ENCODE data around the gene MB21D2.

DNA sequence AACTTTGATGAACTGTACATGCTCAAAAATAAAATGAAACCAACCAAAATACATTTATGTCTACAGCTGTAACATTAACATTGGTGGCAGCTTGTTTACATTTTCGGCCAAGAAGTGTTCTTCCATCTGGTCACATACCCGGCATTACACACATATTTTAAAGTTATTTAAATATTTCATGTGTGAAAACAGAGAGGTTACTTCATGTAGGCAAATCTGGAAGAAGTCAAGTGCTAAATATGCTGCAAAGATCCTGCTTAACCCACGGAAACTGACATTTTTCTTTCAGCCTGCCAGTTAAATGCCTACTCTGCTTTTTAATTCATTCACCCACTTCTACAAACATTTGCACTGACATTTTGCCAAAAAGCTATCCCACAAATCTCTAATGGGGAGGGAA is 69.7 kb downstream of the MB21D2 start:
- TF ChIP-seq POLR2A (IDR thresholded peaks at IDR 0.05): no peak
- no peak for TF ChIP-seq CTCF (IDR thresholded peaks at IDR 0.05)
- no peak for TF ChIP-seq EP300 (IDR thresholded peaks at IDR 0.05)
